Heart left ventricle (tissue), 13 donors: ENCODE data around the gene LTN1.

Source experiments
- CTCF ChIP-seq, 12 donors: fragments of 200-600 bp; sonication (generic) in 4 of 12; IDR thresholded peaks; one replicate each; pipeline versions ENCODE4 v1.5.0 to v1.8.0; 2018 to 2022; ENCODE audit warnings: antibody characterized with exemption in 12 of 12, mild to moderate bottlenecking in 5 of 12
- POLR2A ChIP-seq, 2 donors: fragments of 450-650 bp; IDR thresholded peaks; one replicate each; pipeline ENCODE4 v1.6.1; 2017; ENCODE audit warnings: antibody characterized with exemption in 2 of 2, mild to moderate bottlenecking in 2 of 2, moderate library complexity in 2 of 2
- donor health status: ischemic (EF 13 %, LVEDD 7.1; RV severe dilation, severe dysfunction).
- donor health status: DM: no; HTN: yes; CAD: no.
- donor health status: DM: no; HTN: no; CAD: no.
- donor health status: ischemic (EF 25% LVEDD 6.9; RV normal size, moderate dysfunction).
- donor health status: ischemic (EF 25% LVEDD 5.7; RV mildly dilated, moderate dysfunction).
- donor health status: ischemic (EF 35%, LVEDD 5.7; RV mildly dilated, moderate dysfunction).
- donor health status: nonischemic (EF 11% LVEDD 7.7; RV severe dilation, severe dysfunction).
- donor health status: DM: yes; HTN: yes; CAD: no.
- donor health status: PGD.
- donor health status: ischemic (EF 29% LVEDD 5.4; RV normal size, mild dysfunction).
- donor health status: nonischemic (EF 23%, LVEDD 6.1; RV moderate dilation, normal function).

DNA sequence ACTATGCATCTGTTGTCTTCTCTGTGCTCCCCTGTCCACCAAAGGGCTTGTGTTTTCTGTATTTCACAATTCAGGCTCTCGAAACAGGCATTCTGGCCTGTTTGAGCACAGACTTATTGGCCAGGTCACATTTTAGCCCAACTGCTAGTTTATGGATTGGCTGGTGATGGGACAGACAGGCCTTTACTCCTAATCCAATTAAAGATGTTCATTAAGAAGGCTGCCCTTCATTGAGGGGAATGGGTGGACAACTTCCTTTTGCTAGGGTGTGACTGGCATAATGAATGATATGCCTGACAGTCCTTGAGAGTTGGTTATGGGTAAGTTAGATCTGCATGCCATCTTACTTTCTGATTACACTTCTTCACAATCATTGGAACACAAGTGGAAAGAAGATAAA is 86.4 kb downstream of the LTN1 start:
- TF ChIP-seq CTCF (IDR thresholded peaks at IDR 0.05) (no peak), POLR2A (IDR thresholded peaks at IDR 0.05) (no peak)
